GM21576 (cell line): ENCODE results near the gene BGLAP.

Experiments
- ATAC-seq: cut with Tn5 transposase; IDR thresholded peaks from one replicate; pipeline ENCODE4 v1.9.1; 2021; ENCODE audit warnings: mild to moderate bottlenecking, moderate library complexity; ENCODE audit not compliant: unreplicated experiment

BGLAP gene

DNA sequence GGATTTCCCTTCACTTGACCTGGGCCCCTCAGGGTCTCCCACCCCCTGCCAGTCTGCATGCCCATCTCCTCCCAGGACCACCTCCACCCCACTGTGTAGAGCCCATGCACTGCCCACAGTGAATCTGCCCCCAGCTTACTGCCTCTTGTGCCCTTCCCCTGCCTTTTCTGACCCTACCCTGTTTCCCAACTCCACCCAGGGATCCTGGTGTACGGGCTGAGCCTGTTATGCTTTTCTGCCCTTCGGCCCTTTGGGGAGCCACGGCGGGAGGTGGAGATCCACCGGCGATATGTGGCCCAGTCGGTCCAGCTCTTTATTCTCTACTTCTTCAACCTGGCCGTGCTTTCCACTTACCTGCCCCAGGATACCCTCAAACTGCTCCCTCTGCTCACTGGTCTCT lies 44.1 kb downstream of the BGLAP start:
- ATAC-seq, result no peak

DNA sequence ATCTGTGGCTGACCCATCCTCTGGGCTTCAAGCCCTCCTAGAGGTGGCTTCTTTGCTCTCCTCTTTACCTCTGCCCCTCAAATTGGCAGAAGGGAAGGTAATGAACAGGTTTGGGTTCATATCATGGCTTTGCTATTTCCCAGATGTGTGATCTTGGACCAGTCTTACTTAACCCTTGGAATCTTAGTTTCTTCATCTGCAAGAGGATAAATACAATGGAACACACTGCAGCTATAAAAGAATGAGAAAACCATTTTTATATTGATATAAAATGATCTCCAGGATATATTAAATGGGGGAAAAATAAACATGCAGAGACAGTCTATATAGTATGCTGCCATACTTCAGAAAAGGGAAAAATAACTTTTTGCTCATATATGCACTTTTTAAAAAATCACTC lies 47.9 kb downstream of the BGLAP start:
- ATAC-seq, result no peak

DNA sequence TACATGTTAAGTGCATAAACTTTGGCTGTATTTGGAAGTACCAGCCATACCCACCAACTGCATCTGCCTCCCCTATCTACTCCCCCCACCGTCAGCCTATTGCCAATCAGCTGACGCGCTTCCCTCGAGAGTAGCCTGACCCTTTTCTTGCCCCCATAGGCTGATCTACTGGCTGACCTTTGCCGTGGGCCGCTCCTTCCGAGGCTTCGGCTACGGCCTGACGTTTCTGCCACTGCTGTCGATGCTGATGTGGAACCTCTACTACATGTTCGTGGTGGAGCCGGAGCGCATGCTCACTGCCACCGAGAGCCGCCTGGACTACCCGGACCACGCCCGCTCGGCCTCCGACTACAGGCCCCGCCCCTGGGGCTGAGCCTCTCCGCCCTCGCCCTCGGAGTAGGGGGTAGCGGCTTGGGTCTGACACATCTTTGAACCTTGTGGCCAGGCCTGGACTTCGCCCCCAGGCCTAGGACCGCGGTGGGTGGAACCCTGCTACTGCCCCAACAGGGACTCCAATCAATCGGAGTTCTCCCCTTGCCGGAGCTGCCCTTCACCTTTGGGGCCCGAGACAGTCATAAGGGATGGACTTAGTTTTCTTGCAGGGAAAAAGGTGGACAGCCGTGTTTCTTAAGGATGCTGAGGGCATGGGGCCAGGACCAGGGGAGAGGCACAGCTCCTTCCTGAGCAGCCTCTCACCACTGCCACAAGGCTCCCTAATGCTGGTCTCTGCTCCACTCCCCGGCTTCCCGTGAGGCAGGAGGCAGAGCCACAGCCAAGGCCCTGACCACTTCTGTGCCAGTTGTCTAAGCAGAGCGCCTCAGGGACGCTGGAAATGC lies 49.5 kb downstream of the BGLAP start:
- ATAC-seq, result no peak
